Panc1 (cell line): Measurements from ENCODE around the gene KCTD15. TPM values are rescaled to one million over a fixed set of nuclear protein-coding genes. Genes with fewer than 3 reads are reported as not detected.

Experiments
- ATAC-seq: fragments of 200-7000 bp; cut with Tn5 transposase; 2 replicates; pipeline ENCODE4 v1.9.1; 2020; ENCODE audit warnings: mild to moderate bottlenecking, moderate library complexity
- BruUV-seq: library from RNA; stranded (reverse); fragments of 400-500 nt; replicated peaks from 2 replicates; lab custom pipeline; 2021; lab: Mats Ljungman, UMichigan
- CTCF ChIA-PET: fragments of 300-600 bp; sonication (Branson Sonifier 250); formaldehyde crosslinking; loops from one replicate; lab custom pipeline; 2022; ENCODE audit warnings: antibody characterized with exemption; lab: Charles Lee
- POLR2A ChIA-PET: fragments of 300-600 bp; sonication (Branson Sonifier 250); formaldehyde crosslinking; loops from one replicate; lab custom pipeline; 2022; ENCODE audit warnings: antibody characterized with exemption; lab: Charles Lee
- DNase-seq: peaks from one replicate; pipeline ENCODE4 v3.0.0-alpha.2; 2010; ENCODE audit warnings: low read depth, low spot score
- H3K27ac ChIP-seq: 2 replicates; pipeline ENCODE4 v1.5.1; 2011; ENCODE audit warnings: mild to moderate bottlenecking, low read length, inconsistent platforms
- H3K27me3 ChIP-seq: fragments of 200-500 bp; sonication (Bioruptor generic); 2 replicates; pipeline ENCODE4 v1.6.0; 2014; ENCODE audit warnings: low read length, inconsistent platforms; ENCODE audit not compliant: control insufficient read depth, insufficient read depth
- H3K36me3 ChIP-seq: fragments of 200-500 bp; sonication (Bioruptor generic); 2 replicates; pipeline ENCODE4 v1.5.1; 2014; ENCODE audit warnings: inconsistent platforms, mild to moderate bottlenecking, low read length, moderate library complexity; ENCODE audit not compliant: control insufficient read depth, insufficient read depth
- H3K4me1 ChIP-seq: 2 replicates; pipeline ENCODE4 v1.5.1; 2011; ENCODE audit warnings: inconsistent platforms, mild to moderate bottlenecking, low read length, moderate library complexity; ENCODE audit not compliant: control insufficient read depth, insufficient read depth
- H3K4me3 ChIP-seq, 2 experiments: 2 replicates each; pipeline ENCODE4 v1.5.1; 2011 to 2012; ENCODE audit warnings: low read depth in 2 of 2, low read length in 2 of 2, mild to moderate bottlenecking in 2 of 2, inconsistent platforms in 1 of 2, moderate library complexity in 1 of 2
- H3K9me3 ChIP-seq: fragments of 200-500 bp; sonication (Bioruptor generic); 2 replicates; pipeline ENCODE4 v1.5.1; 2014; ENCODE audit warnings: low read depth, mild to moderate bottlenecking, inconsistent platforms, low read length, moderate library complexity; ENCODE audit not compliant: control insufficient read depth, insufficient read depth
- POLR2AphosphoS5 ChIP-seq: IDR thresholded peaks from 2 replicates; pipeline ENCODE4 v1.6.1; 2012; ENCODE audit warnings: mild to moderate bottlenecking, low read depth, low read length, moderate library complexity
- SIN3A ChIP-seq: IDR thresholded peaks from 2 replicates; pipeline ENCODE4 v1.6.1; 2012; ENCODE audit warnings: low read depth, mild to moderate bottlenecking, low read length, moderate library complexity, borderline replicate concordance; ENCODE audit not compliant: insufficient read depth
- TCF7L2 ChIP-seq: IDR thresholded peaks from 2 replicates; pipeline ENCODE4 v1.6.1; 2011; ENCODE audit warnings: mild to moderate bottlenecking, low read depth, low read length, inconsistent platforms
- in situ Hi-C: cut with HindIII; loops from 2 replicates; pipeline ENCODE4 v1.10.0; 2016; ENCODE audit warnings: low sequenced_read_pairs, low pct_unique_long_range_greater_than_20kb
- intact Hi-C: fragments of 100-400 bp; cut with micrococcal nuclease; formaldehyde crosslinking; loops from one replicate; pipeline ENCODE4 v1.10.0; 2022; ENCODE audit not compliant: unreplicated experiment
- total RNA-seq: library from RNA; stranded (reverse); gene quantifications from one replicate; pipeline ENCODE4 v1.2.1, GENCODE V29; 2021; ENCODE audit not compliant: unreplicated experiment
- TF ChIP-seq, protein P1 (sequence below), 2 experiments: IDR thresholded peaks; 2 replicates each; pipeline ENCODE4 v1.6.1; 2011 to 2012; ENCODE audit warnings: low read depth in 2 of 2, control low read depth in 1 of 2, low read length in 1 of 2, mild to moderate bottlenecking in 1 of 2, moderate library complexity in 1 of 2; ENCODE audit not compliant: insufficient read depth in 1 of 2
- TF ChIP-seq, protein P2 (sequence below): fragments of 450-650 bp; IDR thresholded peaks from 2 replicates; pipeline ENCODE4 v1.5.1; 2017; ENCODE audit warnings: mild to moderate bottlenecking

Gene KCTD15
- total RNA-seq, 1 experiment from 2014 or later, result 27.8 TPM

DNA sequence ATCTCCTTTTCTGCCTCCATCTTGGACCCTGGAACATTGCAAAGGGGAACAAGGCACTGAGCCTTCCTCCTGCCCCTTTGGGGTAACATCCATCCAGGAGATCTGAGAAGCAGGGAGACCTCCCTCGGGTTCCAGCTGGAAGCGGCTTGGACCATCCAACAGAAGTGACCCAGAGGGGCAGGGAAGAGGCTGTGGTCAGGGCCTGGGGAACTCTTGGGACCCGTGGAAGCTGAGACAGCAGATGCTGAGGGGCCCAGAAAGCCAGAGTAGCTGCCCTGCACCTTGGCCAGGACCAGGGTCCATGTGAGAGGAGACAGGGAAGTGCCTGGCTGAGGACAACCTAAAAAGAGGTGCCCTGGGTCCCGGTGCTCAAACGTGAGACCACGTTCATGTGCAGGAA lies 21.9 kb upstream of the KCTD15 start:
- ChIA-PET CTCF (no interaction called here), POLR2A (interaction anchor here (0.7 kb wide), 1 partner anchor 608 kb away, joined by 5 read pairs; no protein-coding TSS in a partner anchor)
- BruUV-seq, result no TSS peak
- TF ChIP-seq POLR2AphosphoS5, result no peak
- TF ChIP-seq TCF7L2, result no peak
- TF ChIP-seq, protein P1, sequence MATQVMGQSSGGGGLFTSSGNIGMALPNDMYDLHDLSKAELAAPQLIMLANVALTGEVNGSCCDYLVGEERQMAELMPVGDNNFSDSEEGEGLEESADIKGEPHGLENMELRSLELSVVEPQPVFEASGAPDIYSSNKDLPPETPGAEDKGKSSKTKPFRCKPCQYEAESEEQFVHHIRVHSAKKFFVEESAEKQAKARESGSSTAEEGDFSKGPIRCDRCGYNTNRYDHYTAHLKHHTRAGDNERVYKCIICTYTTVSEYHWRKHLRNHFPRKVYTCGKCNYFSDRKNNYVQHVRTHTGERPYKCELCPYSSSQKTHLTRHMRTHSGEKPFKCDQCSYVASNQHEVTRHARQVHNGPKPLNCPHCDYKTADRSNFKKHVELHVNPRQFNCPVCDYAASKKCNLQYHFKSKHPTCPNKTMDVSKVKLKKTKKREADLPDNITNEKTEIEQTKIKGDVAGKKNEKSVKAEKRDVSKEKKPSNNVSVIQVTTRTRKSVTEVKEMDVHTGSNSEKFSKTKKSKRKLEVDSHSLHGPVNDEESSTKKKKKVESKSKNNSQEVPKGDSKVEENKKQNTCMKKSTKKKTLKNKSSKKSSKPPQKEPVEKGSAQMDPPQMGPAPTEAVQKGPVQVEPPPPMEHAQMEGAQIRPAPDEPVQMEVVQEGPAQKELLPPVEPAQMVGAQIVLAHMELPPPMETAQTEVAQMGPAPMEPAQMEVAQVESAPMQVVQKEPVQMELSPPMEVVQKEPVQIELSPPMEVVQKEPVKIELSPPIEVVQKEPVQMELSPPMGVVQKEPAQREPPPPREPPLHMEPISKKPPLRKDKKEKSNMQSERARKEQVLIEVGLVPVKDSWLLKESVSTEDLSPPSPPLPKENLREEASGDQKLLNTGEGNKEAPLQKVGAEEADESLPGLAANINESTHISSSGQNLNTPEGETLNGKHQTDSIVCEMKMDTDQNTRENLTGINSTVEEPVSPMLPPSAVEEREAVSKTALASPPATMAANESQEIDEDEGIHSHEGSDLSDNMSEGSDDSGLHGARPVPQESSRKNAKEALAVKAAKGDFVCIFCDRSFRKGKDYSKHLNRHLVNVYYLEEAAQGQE (IDR thresholded peaks at IDR 0.05; ENCODE audit: insufficient read depth in 1 of 2, low read depth in 2 of 2, low read length in 1 of 2), result no peak
- TF ChIP-seq, protein P2, sequence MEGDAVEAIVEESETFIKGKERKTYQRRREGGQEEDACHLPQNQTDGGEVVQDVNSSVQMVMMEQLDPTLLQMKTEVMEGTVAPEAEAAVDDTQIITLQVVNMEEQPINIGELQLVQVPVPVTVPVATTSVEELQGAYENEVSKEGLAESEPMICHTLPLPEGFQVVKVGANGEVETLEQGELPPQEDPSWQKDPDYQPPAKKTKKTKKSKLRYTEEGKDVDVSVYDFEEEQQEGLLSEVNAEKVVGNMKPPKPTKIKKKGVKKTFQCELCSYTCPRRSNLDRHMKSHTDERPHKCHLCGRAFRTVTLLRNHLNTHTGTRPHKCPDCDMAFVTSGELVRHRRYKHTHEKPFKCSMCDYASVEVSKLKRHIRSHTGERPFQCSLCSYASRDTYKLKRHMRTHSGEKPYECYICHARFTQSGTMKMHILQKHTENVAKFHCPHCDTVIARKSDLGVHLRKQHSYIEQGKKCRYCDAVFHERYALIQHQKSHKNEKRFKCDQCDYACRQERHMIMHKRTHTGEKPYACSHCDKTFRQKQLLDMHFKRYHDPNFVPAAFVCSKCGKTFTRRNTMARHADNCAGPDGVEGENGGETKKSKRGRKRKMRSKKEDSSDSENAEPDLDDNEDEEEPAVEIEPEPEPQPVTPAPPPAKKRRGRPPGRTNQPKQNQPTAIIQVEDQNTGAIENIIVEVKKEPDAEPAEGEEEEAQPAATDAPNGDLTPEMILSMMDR, result no peak
- TF ChIP-seq SIN3A, result no peak
- no peak for DNase-seq
- Histone ChIP-seq H3K9me3 (no peaks in the 10 kb centered on the region), H3K4me1 (peaks cover 4% of the 10 kb centered on the region), H3K36me3 (no peaks in the 10 kb centered on the region), H3K27me3 (peaks cover 8% of the 10 kb centered on the region; the same call in 1 of the 2 replicates), H3K4me3 (no peak overlapping the region), H3K27ac (no peak overlapping the region)
- intact Hi-C loops, result loop anchor here (5.0 kb wide), 3 partner anchors 223 to 527 kb away; no protein-coding TSS in a partner anchor
- no peak for ATAC-seq
- in situ Hi-C loops, result no loop called here

DNA sequence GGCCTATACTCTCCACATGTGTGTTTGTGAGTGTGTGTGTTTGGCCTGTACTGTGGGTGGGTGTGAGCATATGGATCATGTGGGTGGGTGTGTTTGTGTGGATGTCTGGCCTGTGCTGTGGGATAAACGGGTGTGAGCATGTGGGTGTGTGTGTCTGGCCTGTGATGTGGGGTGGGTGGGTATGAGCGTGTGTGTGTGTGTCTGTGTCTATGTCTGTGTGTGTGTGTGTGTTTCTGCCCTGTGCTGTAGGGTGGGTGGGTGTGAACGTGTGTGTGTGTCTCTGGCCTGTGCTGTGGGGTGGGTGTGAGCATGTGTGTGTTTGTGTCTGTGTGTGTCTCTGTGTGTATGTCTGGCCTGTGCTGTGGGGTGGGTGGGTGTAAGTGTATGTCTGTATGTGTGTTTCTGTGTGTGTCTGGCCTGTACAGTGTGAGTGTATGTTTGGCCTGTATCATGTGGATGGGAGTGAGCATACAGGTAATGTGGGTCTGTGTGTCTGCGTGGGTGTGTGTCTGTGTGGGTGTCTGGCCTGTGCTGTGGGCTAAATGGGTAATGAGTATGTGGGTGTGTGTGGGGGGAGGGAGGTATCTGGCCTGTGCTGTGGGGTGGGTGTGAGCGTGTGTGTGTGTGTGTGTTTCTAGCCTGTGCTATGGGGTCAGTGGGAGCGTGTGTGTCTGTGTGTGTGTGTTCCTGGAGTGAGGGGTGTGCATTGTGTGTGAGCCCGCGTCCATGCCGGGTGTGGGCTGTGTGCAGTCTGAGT lies 20.8 kb upstream of the KCTD15 start:
- Histone ChIP-seq H3K4me3 (no peak overlapping the region), H3K27ac (no peak overlapping the region), H3K9me3 (no peaks in the 10 kb centered on the region), H3K27me3 (peaks cover 7% of the 10 kb centered on the region; the same call in 1 of the 2 replicates), H3K36me3 (no peaks in the 10 kb centered on the region), H3K4me1 (peaks cover 4% of the 10 kb centered on the region)
- ATAC-seq (no peak), DNase-seq (no peak)
- no TSS peak for BruUV-seq
- POLR2A ChIA-PET, result no interaction called here
- in situ Hi-C loops (no loop called here), intact Hi-C loops (loop anchor here (5.0 kb wide), 1 partner anchor 221 kb away; no protein-coding TSS in a partner anchor)
- TF ChIP-seq TCF7L2, result no peak
- TF ChIP-seq, protein P1 (IDR thresholded peaks at IDR 0.05; ENCODE audit: insufficient read depth in 1 of 2, low read depth in 2 of 2, low read length in 1 of 2), result no peak
- no peak for TF ChIP-seq SIN3A
- TF ChIP-seq, protein P2, result no peak
- no peak for TF ChIP-seq POLR2AphosphoS5
- CTCF ChIA-PET, result interaction anchor here (4.0 kb wide), 1 partner anchor 320 kb away, joined by 75 read pairs; no protein-coding TSS in a partner anchor
